Measurements from ENCODE around the gene BRMS1L. TPM values are rescaled to one million over a fixed set of nuclear protein-coding genes. Genes with fewer than 3 reads are reported as not detected.

BRMS1L gene
- polyA plus RNA-seq, 1 donor from 2014 or later: 30.8 TPM

DNA sequence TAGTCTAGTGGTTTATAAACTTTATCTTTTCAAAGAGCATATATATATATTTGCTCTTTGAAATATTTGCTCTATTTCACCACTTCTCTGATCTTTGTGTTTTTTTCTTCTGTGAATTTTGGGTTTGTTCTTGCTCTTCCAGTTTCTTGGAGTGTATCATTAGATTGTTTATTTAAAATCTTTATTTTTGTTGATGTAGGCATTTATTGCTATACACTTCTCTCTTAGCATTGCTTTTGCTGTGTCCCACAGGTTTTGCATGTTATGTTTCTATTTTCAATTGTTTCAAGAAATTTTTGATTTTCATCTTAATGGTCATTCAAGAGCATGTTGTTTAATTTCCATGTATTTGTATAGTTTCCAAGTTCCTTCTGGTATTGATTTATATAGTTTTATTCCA lies 69.1 kb downstream of the BRMS1L start:
- H4K20me1 ChIP-seq (ENCODE audit: insufficient read depth): no peaks in the 10 kb centered on the region
- H3F3A ChIP-seq (ENCODE audit: insufficient read depth, low read length, poor library complexity, severe bottlenecking): no peaks in the 10 kb centered on the region
- no peaks in the 10 kb centered on the region for H3K9me3 ChIP-seq (ENCODE audit: low read length)
- no peak overlapping the region for H3K27ac ChIP-seq (ENCODE audit: low read length)
- no peak overlapping the region for H3K9ac ChIP-seq (ENCODE audit: low read length)
- H3K9me2 ChIP-seq (ENCODE audit: insufficient read depth, low read length): no peaks in the 10 kb centered on the region
- no peaks in the 10 kb centered on the region for H3K36me3 ChIP-seq (ENCODE audit: insufficient read depth, low read length)
- no peaks in the 10 kb centered on the region for H3K27me3 ChIP-seq (ENCODE audit: insufficient read depth, low read depth, low read length)
- no peak overlapping the region for H3K4me3 ChIP-seq (ENCODE audit: low read length)
- TF ChIP-seq EZH2 (IDR thresholded peaks at IDR 0.05; ENCODE audit: borderline replicate concordance, insufficient read depth, low read length, poor library complexity, severe bottlenecking) (no peak), RAD21 (conservative IDR thresholded peaks at IDR 0.05) (no peak), MXI1 (conservative IDR thresholded peaks at IDR 0.05; ENCODE audit: poor library complexity, severe bottlenecking) (no peak), TAF1 (IDR thresholded peaks at IDR 0.05; ENCODE audit: low read depth) (no peak), POLR2AphosphoS5 (IDR thresholded peaks at IDR 0.05) (no peak), EP300 (conservative IDR thresholded peaks at IDR 0.05; ENCODE audit: poor library complexity, severe bottlenecking) (no peak), SMC3 (conservative IDR thresholded peaks at IDR 0.05; ENCODE audit: poor library complexity) (no peak)
- TF ChIP-seq, protein P1, sequence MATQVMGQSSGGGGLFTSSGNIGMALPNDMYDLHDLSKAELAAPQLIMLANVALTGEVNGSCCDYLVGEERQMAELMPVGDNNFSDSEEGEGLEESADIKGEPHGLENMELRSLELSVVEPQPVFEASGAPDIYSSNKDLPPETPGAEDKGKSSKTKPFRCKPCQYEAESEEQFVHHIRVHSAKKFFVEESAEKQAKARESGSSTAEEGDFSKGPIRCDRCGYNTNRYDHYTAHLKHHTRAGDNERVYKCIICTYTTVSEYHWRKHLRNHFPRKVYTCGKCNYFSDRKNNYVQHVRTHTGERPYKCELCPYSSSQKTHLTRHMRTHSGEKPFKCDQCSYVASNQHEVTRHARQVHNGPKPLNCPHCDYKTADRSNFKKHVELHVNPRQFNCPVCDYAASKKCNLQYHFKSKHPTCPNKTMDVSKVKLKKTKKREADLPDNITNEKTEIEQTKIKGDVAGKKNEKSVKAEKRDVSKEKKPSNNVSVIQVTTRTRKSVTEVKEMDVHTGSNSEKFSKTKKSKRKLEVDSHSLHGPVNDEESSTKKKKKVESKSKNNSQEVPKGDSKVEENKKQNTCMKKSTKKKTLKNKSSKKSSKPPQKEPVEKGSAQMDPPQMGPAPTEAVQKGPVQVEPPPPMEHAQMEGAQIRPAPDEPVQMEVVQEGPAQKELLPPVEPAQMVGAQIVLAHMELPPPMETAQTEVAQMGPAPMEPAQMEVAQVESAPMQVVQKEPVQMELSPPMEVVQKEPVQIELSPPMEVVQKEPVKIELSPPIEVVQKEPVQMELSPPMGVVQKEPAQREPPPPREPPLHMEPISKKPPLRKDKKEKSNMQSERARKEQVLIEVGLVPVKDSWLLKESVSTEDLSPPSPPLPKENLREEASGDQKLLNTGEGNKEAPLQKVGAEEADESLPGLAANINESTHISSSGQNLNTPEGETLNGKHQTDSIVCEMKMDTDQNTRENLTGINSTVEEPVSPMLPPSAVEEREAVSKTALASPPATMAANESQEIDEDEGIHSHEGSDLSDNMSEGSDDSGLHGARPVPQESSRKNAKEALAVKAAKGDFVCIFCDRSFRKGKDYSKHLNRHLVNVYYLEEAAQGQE (IDR thresholded peaks at IDR 0.05; ENCODE audit: borderline replicate concordance): no peak
- TF ChIP-seq, protein P2, sequence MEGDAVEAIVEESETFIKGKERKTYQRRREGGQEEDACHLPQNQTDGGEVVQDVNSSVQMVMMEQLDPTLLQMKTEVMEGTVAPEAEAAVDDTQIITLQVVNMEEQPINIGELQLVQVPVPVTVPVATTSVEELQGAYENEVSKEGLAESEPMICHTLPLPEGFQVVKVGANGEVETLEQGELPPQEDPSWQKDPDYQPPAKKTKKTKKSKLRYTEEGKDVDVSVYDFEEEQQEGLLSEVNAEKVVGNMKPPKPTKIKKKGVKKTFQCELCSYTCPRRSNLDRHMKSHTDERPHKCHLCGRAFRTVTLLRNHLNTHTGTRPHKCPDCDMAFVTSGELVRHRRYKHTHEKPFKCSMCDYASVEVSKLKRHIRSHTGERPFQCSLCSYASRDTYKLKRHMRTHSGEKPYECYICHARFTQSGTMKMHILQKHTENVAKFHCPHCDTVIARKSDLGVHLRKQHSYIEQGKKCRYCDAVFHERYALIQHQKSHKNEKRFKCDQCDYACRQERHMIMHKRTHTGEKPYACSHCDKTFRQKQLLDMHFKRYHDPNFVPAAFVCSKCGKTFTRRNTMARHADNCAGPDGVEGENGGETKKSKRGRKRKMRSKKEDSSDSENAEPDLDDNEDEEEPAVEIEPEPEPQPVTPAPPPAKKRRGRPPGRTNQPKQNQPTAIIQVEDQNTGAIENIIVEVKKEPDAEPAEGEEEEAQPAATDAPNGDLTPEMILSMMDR (IDR thresholded peaks at IDR 0.05; ENCODE audit: poor library complexity, severe bottlenecking): no peak
- no peaks in the 10 kb centered on the region for H3K79me2 ChIP-seq (replicated peaks; ENCODE audit: insufficient read depth, low read length)
- no peak overlapping the region for H2AFZ ChIP-seq (ENCODE audit: low read depth, low read length)
- H3K4me2 ChIP-seq (ENCODE audit: low read length): no peak overlapping the region

DNA sequence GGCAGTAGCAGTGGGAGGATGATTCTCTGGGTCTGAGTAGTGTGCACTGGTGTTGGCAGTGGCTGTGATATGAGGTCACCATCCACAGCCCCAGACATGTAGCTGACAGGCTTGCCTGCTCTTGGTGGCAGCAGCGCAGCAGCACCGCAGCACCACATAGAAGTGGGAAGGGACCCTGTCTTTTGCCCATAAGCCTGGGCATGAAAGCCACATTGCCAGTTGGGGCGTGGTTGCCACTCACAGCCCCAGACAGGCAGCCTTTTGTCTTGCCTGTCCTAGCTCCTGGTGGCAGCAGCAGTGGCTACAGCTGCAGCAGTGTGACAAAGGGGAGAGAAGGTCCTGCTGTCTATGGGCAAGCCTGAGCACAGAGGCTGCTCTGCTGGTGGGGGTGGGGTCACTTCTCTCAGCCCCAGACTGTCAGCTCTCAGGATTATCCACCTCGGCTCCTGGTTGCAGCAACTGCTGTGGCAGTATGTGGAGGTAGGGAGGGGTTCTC lies 71.5 kb downstream of the BRMS1L start:
- Histone ChIP-seq H3K9me3 (ENCODE audit: low read length) (no peaks in the 10 kb centered on the region), H3K27ac (ENCODE audit: low read length) (no peak overlapping the region), H3K79me2 (replicated peaks; ENCODE audit: insufficient read depth, low read length) (no peaks in the 10 kb centered on the region), H3K4me2 (ENCODE audit: low read length) (no peak overlapping the region), H3K9ac (ENCODE audit: low read length) (no peak overlapping the region), H3F3A (ENCODE audit: insufficient read depth, low read length, poor library complexity, severe bottlenecking) (no peaks in the 10 kb centered on the region), H4K20me1 (ENCODE audit: insufficient read depth) (no peaks in the 10 kb centered on the region), H2AFZ (ENCODE audit: low read depth, low read length) (no peak overlapping the region), H3K9me2 (ENCODE audit: insufficient read depth, low read length) (no peaks in the 10 kb centered on the region), H3K4me3 (ENCODE audit: low read length) (no peak overlapping the region), H3K27me3 (ENCODE audit: insufficient read depth, low read depth, low read length) (no peaks in the 10 kb centered on the region), H3K36me3 (ENCODE audit: insufficient read depth, low read length) (no peaks in the 10 kb centered on the region)
- TF ChIP-seq SMC3 (conservative IDR thresholded peaks at IDR 0.05; ENCODE audit: poor library complexity) (no peak), MXI1 (conservative IDR thresholded peaks at IDR 0.05; ENCODE audit: poor library complexity, severe bottlenecking) (no peak), RAD21 (conservative IDR thresholded peaks at IDR 0.05) (no peak), EP300 (conservative IDR thresholded peaks at IDR 0.05; ENCODE audit: poor library complexity, severe bottlenecking) (no peak), POLR2AphosphoS5 (IDR thresholded peaks at IDR 0.05) (no peak), TAF1 (IDR thresholded peaks at IDR 0.05; ENCODE audit: low read depth) (no peak), EZH2 (IDR thresholded peaks at IDR 0.05; ENCODE audit: borderline replicate concordance, insufficient read depth, low read length, poor library complexity, severe bottlenecking) (no peak)
- TF ChIP-seq, protein P1 (IDR thresholded peaks at IDR 0.05; ENCODE audit: borderline replicate concordance): no peak
- TF ChIP-seq, protein P2 (IDR thresholded peaks at IDR 0.05; ENCODE audit: poor library complexity, severe bottlenecking): no peak

Measured in neural cell (in vitro differentiated cells).